Measurements from ENCODE around the gene KRT40. TPM values are rescaled to one million over a fixed set of nuclear protein-coding genes. Genes with fewer than 3 reads are reported as not detected.

Gene KRT40
- total and polyA plus RNA-seq, 2 experiments from 2014 or later, result not detected

GRCh38 chr17:41018541-41018940 lies 34.4 kb upstream of the KRT40 start (continued):
- TF ChIP-seq, protein P1, sequence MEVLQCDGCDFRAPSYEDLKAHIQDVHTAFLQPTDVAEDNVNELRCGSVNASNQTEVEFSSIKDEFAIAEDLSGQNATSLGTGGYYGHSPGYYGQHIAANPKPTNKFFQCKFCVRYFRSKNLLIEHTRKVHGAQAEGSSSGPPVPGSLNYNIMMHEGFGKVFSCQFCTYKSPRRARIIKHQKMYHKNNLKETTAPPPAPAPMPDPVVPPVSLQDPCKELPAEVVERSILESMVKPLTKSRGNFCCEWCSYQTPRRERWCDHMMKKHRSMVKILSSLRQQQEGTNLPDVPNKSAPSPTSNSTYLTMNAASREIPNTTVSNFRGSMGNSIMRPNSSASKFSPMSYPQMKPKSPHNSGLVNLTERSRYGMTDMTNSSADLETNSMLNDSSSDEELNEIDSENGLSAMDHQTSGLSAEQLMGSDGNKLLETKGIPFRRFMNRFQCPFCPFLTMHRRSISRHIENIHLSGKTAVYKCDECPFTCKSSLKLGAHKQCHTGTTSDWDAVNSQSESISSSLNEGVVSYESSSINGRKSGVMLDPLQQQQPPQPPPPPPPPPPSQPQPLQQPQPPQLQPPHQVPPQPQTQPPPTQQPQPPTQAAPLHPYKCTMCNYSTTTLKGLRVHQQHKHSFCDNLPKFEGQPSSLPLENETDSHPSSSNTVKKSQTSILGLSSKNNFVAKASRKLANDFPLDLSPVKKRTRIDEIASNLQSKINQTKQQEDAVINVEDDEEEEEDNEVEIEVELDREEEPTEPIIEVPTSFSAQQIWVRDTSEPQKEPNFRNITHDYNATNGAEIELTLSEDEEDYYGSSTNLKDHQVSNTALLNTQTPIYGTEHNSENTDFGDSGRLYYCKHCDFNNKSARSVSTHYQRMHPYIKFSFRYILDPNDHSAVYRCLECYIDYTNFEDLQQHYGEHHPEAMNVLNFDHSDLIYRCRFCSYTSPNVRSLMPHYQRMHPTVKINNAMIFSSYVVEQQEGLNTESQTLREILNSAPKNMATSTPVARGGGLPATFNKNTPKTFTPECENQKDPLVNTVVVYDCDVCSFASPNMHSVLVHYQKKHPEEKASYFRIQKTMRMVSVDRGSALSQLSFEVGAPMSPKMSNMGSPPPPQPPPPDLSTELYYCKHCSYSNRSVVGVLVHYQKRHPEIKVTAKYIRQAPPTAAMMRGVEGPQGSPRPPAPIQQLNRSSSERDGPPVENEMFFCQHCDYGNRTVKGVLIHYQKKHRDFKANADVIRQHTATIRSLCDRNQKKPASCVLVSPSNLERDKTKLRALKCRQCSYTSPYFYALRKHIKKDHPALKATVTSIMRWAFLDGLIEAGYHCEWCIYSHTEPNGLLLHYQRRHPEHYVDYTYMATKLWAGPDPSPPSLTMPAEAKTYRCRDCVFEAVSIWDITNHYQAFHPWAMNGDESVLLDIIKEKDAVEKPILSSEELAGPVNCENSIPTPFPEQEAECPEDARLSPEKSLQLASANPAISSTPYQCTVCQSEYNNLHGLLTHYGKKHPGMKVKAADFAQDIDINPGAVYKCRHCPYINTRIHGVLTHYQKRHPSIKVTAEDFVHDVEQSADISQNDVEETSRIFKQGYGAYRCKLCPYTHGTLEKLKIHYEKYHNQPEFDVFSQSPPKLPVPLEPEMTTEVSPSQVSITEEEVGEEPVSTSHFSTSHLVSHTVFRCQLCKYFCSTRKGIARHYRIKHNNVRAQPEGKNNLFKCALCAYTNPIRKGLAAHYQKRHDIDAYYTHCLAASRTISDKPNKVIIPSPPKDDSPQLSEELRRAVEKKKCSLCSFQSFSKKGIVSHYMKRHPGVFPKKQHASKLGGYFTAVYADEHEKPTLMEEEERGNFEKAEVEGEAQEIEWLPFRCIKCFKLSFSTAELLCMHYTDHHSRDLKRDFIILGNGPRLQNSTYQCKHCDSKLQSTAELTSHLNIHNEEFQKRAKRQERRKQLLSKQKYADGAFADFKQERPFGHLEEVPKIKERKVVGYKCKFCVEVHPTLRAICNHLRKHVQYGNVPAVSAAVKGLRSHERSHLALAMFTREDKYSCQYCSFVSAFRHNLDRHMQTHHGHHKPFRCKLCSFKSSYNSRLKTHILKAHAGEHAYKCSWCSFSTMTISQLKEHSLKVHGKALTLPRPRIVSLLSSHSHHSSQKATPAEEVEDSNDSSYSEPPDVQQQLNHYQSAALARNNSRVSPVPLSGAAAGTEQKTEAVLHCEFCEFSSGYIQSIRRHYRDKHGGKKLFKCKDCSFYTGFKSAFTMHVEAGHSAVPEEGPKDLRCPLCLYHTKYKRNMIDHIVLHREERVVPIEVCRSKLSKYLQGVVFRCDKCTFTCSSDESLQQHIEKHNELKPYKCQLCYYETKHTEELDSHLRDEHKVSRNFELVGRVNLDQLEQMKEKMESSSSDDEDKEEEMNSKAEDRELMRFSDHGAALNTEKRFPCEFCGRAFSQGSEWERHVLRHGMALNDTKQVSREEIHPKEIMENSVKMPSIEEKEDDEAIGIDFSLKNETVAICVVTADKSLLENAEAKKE (CRISPR knock-in tag; IDR thresholded peaks at IDR 0.05), result no peak
- TF ChIP-seq STAT1 (IDR thresholded peaks at IDR 0.05; ENCODE audit: unreplicated experiment) (no peak), ZNF114 (CRISPR knock-in tag; IDR thresholded peaks at IDR 0.05) (no peak), CREB1 (CRISPR knock-in tag; IDR thresholded peaks at IDR 0.05; ENCODE audit: low read depth) (no peak), EZH2phosphoT487 (IDR thresholded peaks at IDR 0.05; ENCODE audit: unreplicated experiment) (no peak), NANOG (IDR thresholded peaks at IDR 0.05; ENCODE audit: borderline replicate concordance) (no peak), EZH2 (IDR thresholded peaks at IDR 0.05; ENCODE audit: low read depth, unreplicated experiment) (no peak), ETS1 (IDR thresholded peaks at IDR 0.05) (no peak), POLR2AphosphoS5 (IDR thresholded peaks at IDR 0.05; ENCODE audit: low read depth) (no peak)

DNA sequence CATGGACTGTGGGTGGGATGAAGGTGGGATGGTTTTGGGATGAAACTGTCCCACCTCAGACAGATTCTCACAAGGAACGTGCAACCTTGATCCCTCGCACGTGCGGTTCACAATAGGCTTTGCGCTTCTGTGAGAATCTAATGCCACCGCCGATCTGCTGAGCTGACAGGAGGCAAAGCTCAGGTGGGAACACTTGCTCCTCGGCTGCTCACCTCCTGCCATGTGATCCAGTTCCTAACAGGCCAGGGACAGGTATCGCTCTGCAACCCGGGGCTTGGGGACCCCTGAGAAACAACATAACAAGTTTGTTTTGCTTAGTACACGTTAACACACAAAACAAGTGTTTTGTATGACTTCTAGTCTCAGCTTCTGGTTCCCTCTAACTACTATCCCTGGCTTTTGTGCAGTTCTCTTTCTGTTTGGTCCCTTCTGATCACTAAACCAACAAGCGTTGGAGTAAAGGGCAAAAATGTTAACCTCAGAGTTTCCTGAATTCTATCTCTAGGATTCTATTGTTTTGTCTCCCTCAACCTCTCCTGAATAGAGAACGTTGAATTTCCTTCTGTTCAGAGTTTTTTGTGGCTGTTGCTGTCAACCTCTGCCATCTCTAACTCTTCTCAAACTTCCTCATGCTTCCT lies 32.6 kb upstream of the KRT40 start:
- Histone ChIP-seq H3K79me2 (replicated peaks; ENCODE audit: insufficient read depth) (no peaks in the 10 kb centered on the region), H3K27ac (ENCODE audit: low read depth) (no peak overlapping the region), H3K36me3 (ENCODE audit: insufficient read depth) (no peaks in the 10 kb centered on the region), H2AFZ (peak overlapping the region; percentile 59; the same call in 1 of the 2 replicates), H3K4me3 (no peak overlapping the region), H3K4me2 (no peak overlapping the region), H4K20me1 (replicated peaks; ENCODE audit: insufficient read depth) (no peaks in the 10 kb centered on the region), H3K27me3 (ENCODE audit: insufficient read depth) (no peaks in the 10 kb centered on the region), H3F3A (replicated peaks; ENCODE audit: low read depth) (no peaks in the 10 kb centered on the region), H3K9me2 (ENCODE audit: insufficient read depth) (no peaks in the 10 kb centered on the region), H3K4me1 (ENCODE audit: insufficient read depth) (no peaks in the 10 kb centered on the region)
- no peaks in the 10 kb centered on the region for H3K9me3 Mint-ChIP-seq
- no peak overlapping the region for H3K4me3 Mint-ChIP-seq
- H3K27ac Mint-ChIP-seq, result no peak overlapping the region
- H3K27me3 Mint-ChIP-seq (ENCODE audit: insufficient read depth, low read depth, poor library complexity), result no peaks in the 10 kb centered on the region
- H3K4me1 Mint-ChIP-seq, result no peaks in the 10 kb centered on the region
- no peaks in the 10 kb centered on the region for H3K36me3 Mint-ChIP-seq (ENCODE audit: low read depth)
- ATAC-seq, result no peak
- DNase-seq (ENCODE audit: low spot score), result no peak
- TF ChIP-seq POLR2AphosphoS5 (IDR thresholded peaks at IDR 0.05; ENCODE audit: low read depth) (no peak), STAT1 (IDR thresholded peaks at IDR 0.05; ENCODE audit: unreplicated experiment) (no peak)

Data from GM23338 (cell line).